Loucy (cell line): ENCODE measurements around the gene CHST9.

Source experiments
- H2AFZ ChIP-seq: fragments of 200-600 bp; sonication (generic); 2 replicates; pipeline ENCODE4 v1.6.0; 2016; ENCODE audit warnings: antibody characterized with exemption, mild to moderate bottlenecking, low read length, moderate library complexity
- H3F3A ChIP-seq: fragments of 200-600 bp; 2 replicates; pipeline ENCODE4 v1.6.0; 2016; ENCODE audit warnings: antibody characterized with exemption, low read depth, mild to moderate bottlenecking
- H3K27me3 ChIP-seq: fragments of 200-600 bp; sonication (generic); 2 replicates; pipeline ENCODE4 v1.6.1; 2014; ENCODE audit warnings: low read length, mild to moderate bottlenecking; ENCODE audit not compliant: insufficient read depth, poor library complexity, severe bottlenecking
- H3K36me3 ChIP-seq: fragments of 200-600 bp; sonication (generic); 2 replicates; pipeline ENCODE4 v1.6.1; 2016; ENCODE audit warnings: low read length; ENCODE audit not compliant: insufficient read depth
- H3K4me1 ChIP-seq: fragments of 200-600 bp; sonication (generic); 2 replicates; pipeline ENCODE4 v1.5.1; 2014; ENCODE audit warnings: low read length, mild to moderate bottlenecking; ENCODE audit not compliant: insufficient read depth, poor library complexity, severe bottlenecking
- H3K4me2 ChIP-seq: fragments of 200-600 bp; sonication (generic); 2 replicates; pipeline ENCODE4 v1.6.0; 2014; ENCODE audit warnings: antibody characterized with exemption, low read length, low read depth, mild to moderate bottlenecking; ENCODE audit not compliant: poor library complexity, severe bottlenecking
- H3K4me3 ChIP-seq: fragments of 200-600 bp; sonication (generic); 2 replicates; pipeline ENCODE4 v1.5.1; 2014; ENCODE audit warnings: low read length, mild to moderate bottlenecking, mixed read lengths; ENCODE audit not compliant: poor library complexity, severe bottlenecking
- H3K79me2 ChIP-seq: fragments of 200-600 bp; sonication (generic); 2 replicates; pipeline ENCODE4 v1.6.1; 2014; ENCODE audit warnings: low read length; ENCODE audit not compliant: insufficient read depth
- H3K9ac ChIP-seq: fragments of 200-600 bp; sonication (generic); 2 replicates; pipeline ENCODE4 v1.6.0; 2014; ENCODE audit warnings: mild to moderate bottlenecking, low read depth, low read length, moderate library complexity; ENCODE audit not compliant: poor library complexity, severe bottlenecking
- H3K9me2 ChIP-seq: fragments of 200-600 bp; sonication (generic); replicated peaks from 2 replicates; pipeline ENCODE4 v1.6.1; 2016; ENCODE audit warnings: low read depth, low read length, mixed read lengths
- H3K9me3 ChIP-seq: fragments of 200-600 bp; sonication (generic); 2 replicates; pipeline ENCODE4 v1.6.1; 2014; ENCODE audit warnings: mild to moderate bottlenecking, antibody characterized with exemption, low read length, low read depth; ENCODE audit not compliant: insufficient read depth
- H4K20me1 ChIP-seq: fragments of 200-600 bp; sonication (generic); 2 replicates; pipeline ENCODE4 v1.6.0; 2014; ENCODE audit warnings: antibody characterized with exemption, low read length, mild to moderate bottlenecking; ENCODE audit not compliant: insufficient read depth, poor library complexity, severe bottlenecking
- CTCF ChIP-seq: fragments of 200-600 bp; sonication (generic); conservative IDR thresholded peaks from 2 replicates; pipeline ENCODE4 v1.5.1; 2014; ENCODE audit warnings: mild to moderate bottlenecking, antibody characterized with exemption, low read length
- EZH2phosphoT487 ChIP-seq: fragments of 200-600 bp; IDR thresholded peaks from 2 replicates; pipeline ENCODE4 v1.6.1; 2018; ENCODE audit warnings: antibody characterized with exemption, mild to moderate bottlenecking, moderate library complexity, borderline replicate concordance

CHST9 gene

GRCh38 chr18:27211569-27211968 lies 26.5 kb upstream of the CHST9 start:
- H3K9me2 ChIP-seq: no peaks in the 10 kb centered on the region
- H4K20me1 ChIP-seq: no peaks in the 10 kb centered on the region
- H3K9me3 ChIP-seq: no peaks in the 10 kb centered on the region
- H3K4me1 ChIP-seq: no peaks in the 10 kb centered on the region
- no peak overlapping the region for H2AFZ ChIP-seq
- H3K36me3 ChIP-seq: no peaks in the 10 kb centered on the region
- H3K27me3 ChIP-seq: no peaks in the 10 kb centered on the region
- no peak for TF ChIP-seq EZH2phosphoT487
- TF ChIP-seq CTCF: 0 out of 2 replicates have a peak, but pooled peaks have one; percentile 14
- H3K79me2 ChIP-seq: no peaks in the 10 kb centered on the region
- H3F3A ChIP-seq: no peaks in the 10 kb centered on the region
- no peak overlapping the region for H3K4me2 ChIP-seq
- no peak overlapping the region for H3K9ac ChIP-seq
- no peak overlapping the region for H3K4me3 ChIP-seq

DNA sequence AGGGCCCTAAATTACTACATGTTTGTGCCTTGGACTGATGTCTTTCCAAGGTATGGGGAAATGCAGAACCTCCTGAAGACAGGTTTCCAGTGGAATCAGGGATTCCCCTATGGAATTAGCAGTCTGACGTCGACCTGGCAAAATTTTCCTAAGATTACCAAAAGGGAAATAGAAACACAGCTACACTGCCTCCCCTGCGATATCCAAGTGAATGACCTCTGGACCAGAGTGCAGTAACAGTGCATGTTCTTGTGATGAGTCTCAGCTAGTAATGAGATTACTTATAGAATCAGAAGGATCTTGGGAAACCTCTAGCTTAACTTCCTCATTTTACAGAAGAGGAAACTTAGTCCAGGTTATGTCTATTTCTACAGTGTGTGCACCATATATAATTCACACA lies 21.3 kb upstream of the CHST9 start:
- H3K36me3 ChIP-seq: no peaks in the 10 kb centered on the region
- TF ChIP-seq CTCF (no peak), EZH2phosphoT487 (no peak)
- no peak overlapping the region for H3K9ac ChIP-seq
- no peaks in the 10 kb centered on the region for H3K4me1 ChIP-seq
- H3K27me3 ChIP-seq: no peaks in the 10 kb centered on the region
- H4K20me1 ChIP-seq: no peaks in the 10 kb centered on the region
- no peak overlapping the region for H2AFZ ChIP-seq
- no peak overlapping the region for H3K4me2 ChIP-seq
- H3K79me2 ChIP-seq: no peaks in the 10 kb centered on the region
- no peaks in the 10 kb centered on the region for H3F3A ChIP-seq
- H3K9me3 ChIP-seq: no peaks in the 10 kb centered on the region
- no peaks in the 10 kb centered on the region for H3K9me2 ChIP-seq
- H3K4me3 ChIP-seq: no peak overlapping the region

DNA sequence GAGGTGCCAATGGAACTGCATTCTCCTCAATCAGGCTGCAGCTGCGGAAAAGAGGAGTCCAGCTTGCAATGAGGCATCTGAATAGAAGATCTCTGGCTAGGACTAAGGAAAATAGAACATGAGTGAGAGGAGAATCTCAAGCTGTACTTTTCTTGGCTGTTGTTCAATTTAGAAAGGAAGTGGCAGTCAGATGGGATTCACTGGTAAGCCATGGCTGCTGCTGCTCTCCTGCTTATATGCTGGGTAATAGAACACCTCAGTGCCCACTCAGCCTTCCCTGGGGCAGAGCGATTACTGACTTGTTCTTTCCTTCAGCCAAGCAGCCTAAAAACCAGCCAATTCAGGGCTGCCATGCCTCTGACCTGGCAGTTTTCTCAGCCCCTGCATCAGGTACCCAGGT lies 17.6 kb upstream of the CHST9 start:
- H3K4me2 ChIP-seq: no peak overlapping the region
- H3K36me3 ChIP-seq: no peaks in the 10 kb centered on the region
- H3K9me2 ChIP-seq: no peaks in the 10 kb centered on the region
- no peaks in the 10 kb centered on the region for H3K9me3 ChIP-seq
- H3K4me3 ChIP-seq: no peak overlapping the region
- H3K79me2 ChIP-seq: no peaks in the 10 kb centered on the region
- H3F3A ChIP-seq: no peaks in the 10 kb centered on the region
- no peak overlapping the region for H2AFZ ChIP-seq
- H4K20me1 ChIP-seq: no peaks in the 10 kb centered on the region
- H3K4me1 ChIP-seq: no peaks in the 10 kb centered on the region
- no peak overlapping the region for H3K9ac ChIP-seq
- no peaks in the 10 kb centered on the region for H3K27me3 ChIP-seq
- TF ChIP-seq EZH2phosphoT487: no peak
- TF ChIP-seq CTCF: no peak
